Chondrocyte (in vitro differentiated cells): ENCODE data around the gene KCNK10. TPM values are rescaled to one million over a fixed set of nuclear protein-coding genes. Genes with fewer than 3 reads are reported as not detected.

Experiments
- DNase-seq: peaks from one replicate; pipeline ENCODE4 v3.0.0; 2021; ENCODE audit warnings: mixed read lengths, low spot score
- H3K27ac Mint-ChIP-seq: one replicate; pipeline ENCODE4 v1.8.0; 2021; ENCODE audit warnings: mild to moderate bottlenecking, moderate library complexity, mixed read lengths; ENCODE audit not compliant: unreplicated experiment
- H3K27me3 Mint-ChIP-seq: 2 replicates; pipeline ENCODE4 v1.8.0; 2021; ENCODE audit warnings: low read depth, mixed read lengths
- H3K36me3 Mint-ChIP-seq: 2 replicates; pipeline ENCODE4 v1.8.0; 2021; ENCODE audit warnings: low read depth, mixed read lengths
- H3K4me1 Mint-ChIP-seq: 2 replicates; pipeline ENCODE4 v1.8.0; 2021; ENCODE audit warnings: low read depth, mild to moderate bottlenecking, mixed read lengths
- H3K4me3 Mint-ChIP-seq: one replicate; pipeline ENCODE4 v1.8.0; 2021; ENCODE audit warnings: mild to moderate bottlenecking, moderate library complexity, mixed read lengths; ENCODE audit not compliant: unreplicated experiment
- H3K9me3 Mint-ChIP-seq: 2 replicates; pipeline ENCODE4 v1.8.0; 2021; ENCODE audit warnings: low read depth, mixed read lengths
- CTCF ChIP-seq: fragments of 200-600 bp; sonication (generic); IDR thresholded peaks from 2 replicates; pipeline ENCODE4 v1.5.0; 2021; ENCODE audit warnings: antibody characterized with exemption, mild to moderate bottlenecking, moderate library complexity
- total RNA-seq: library from RNA; stranded (reverse); gene quantifications from 3 replicates; pipeline ENCODE4 v1.2.1, GENCODE V29; 2021

The KCNK10 gene
- total RNA-seq, 1 donor from 2014 or later: not detected

- no peak for TF ChIP-seq CTCF
Observed at GRCh38 chr14:88258021-88258420, 65.0 kb downstream of the KCNK10 start.

GRCh38 chr14:88256997-88257950, 65.8 kb downstream of the KCNK10 start:
- DNase-seq: no peak
- H3K4me1 Mint-ChIP-seq: no peaks in the 10 kb centered on the region
- no peak for TF ChIP-seq CTCF
- H3K4me3 Mint-ChIP-seq: no peak overlapping the region
- no peaks in the 10 kb centered on the region for H3K9me3 Mint-ChIP-seq
- peaks cover 4% of the 10 kb centered on the region for H3K27me3 Mint-ChIP-seq
- no peaks in the 10 kb centered on the region for H3K36me3 Mint-ChIP-seq
- no peak overlapping the region for H3K27ac Mint-ChIP-seq

More at GRCh38 chr14:88258021-88258420, 65.0 kb downstream of the KCNK10 start:
- peaks cover 4% of the 10 kb centered on the region for H3K27me3 Mint-ChIP-seq
- no peak for DNase-seq
- H3K9me3 Mint-ChIP-seq: peaks cover 2% of the 10 kb centered on the region
- no peaks in the 10 kb centered on the region for H3K4me1 Mint-ChIP-seq
- H3K27ac Mint-ChIP-seq: no peak overlapping the region
- no peaks in the 10 kb centered on the region for H3K36me3 Mint-ChIP-seq
- no peak overlapping the region for H3K4me3 Mint-ChIP-seq

GRCh38 chr14:88255798-88256197, 67.3 kb downstream of the KCNK10 start:
- no peaks in the 10 kb centered on the region for H3K4me1 Mint-ChIP-seq
- H3K36me3 Mint-ChIP-seq: no peaks in the 10 kb centered on the region
- no peak overlapping the region for H3K27ac Mint-ChIP-seq
- H3K4me3 Mint-ChIP-seq: no peak overlapping the region
- no peak for TF ChIP-seq CTCF
- no peaks in the 10 kb centered on the region for H3K9me3 Mint-ChIP-seq
- H3K27me3 Mint-ChIP-seq: peaks cover 2% of the 10 kb centered on the region
- DNase-seq: no peak

- TF ChIP-seq CTCF: no peak
- H3K4me3 Mint-ChIP-seq: no peak overlapping the region
- no peak for DNase-seq
- no peak overlapping the region for H3K27ac Mint-ChIP-seq
- H3K36me3 Mint-ChIP-seq: no peaks in the 10 kb centered on the region
- H3K9me3 Mint-ChIP-seq: no peaks in the 10 kb centered on the region
- no peaks in the 10 kb centered on the region for H3K4me1 Mint-ChIP-seq
- peaks cover 2% of the 10 kb centered on the region for H3K27me3 Mint-ChIP-seq
Observed at GRCh38 chr14:88255196-88255595, 67.9 kb downstream of the KCNK10 start.

GRCh38 chr14:88252498-88252897, 70.6 kb downstream of the KCNK10 start:
- Mint-ChIP-seq H3K36me3 (no peaks in the 10 kb centered on the region), H3K27me3 (no peaks in the 10 kb centered on the region), H3K4me1 (no peaks in the 10 kb centered on the region), H3K4me3 (no peak overlapping the region), H3K27ac (no peak overlapping the region), H3K9me3 (no peaks in the 10 kb centered on the region)
- no peak for DNase-seq
- TF ChIP-seq CTCF: no peak
